NCI-H146 (cell line): ENCODE measurements around the gene EIF2AK3.
A peak's percentile ranks its signal among the peaks of the same experiment; 100 is the strongest.
"Not testable (repeated sequence)": the region's sequence is repeated elsewhere in the genome, so short reads cannot be mapped to it uniquely, and the experiment has no call there.

Experiments used
- DNase-seq: peaks from one replicate; lab custom pipeline; 2025; lab: John Stamatoyannopoulos, UW

EIF2AK3 gene

GRCh38 chr2:88636026-88636425 is 8.8 kb upstream of the EIF2AK3 start:
- no peak for DNase-seq

- DNase-seq: no peak
Observed at GRCh38 chr2:88632569-88632968, 5.3 kb upstream of the EIF2AK3 start.

- DNase-seq: no peak
Observed at GRCh38 chr2:88628571-88628939, 1.3 kb upstream of the EIF2AK3 start.

- DNase-seq: peak; percentile 87
Observed at GRCh38 chr2:88627856-88628570, 749 bp upstream of the EIF2AK3 start.

GRCh38 chr2:88626171-88627054 is 851 bp downstream of the EIF2AK3 start:
- DNase-seq: peak; percentile 66

GRCh38 chr2:88624477-88624876 is 2.8 kb downstream of the EIF2AK3 start:
- DNase-seq: no peak

- DNase-seq: not testable (repeated sequence)
Observed at GRCh38 chr2:88623831-88624465, 3.3 kb downstream of the EIF2AK3 start.

GRCh38 chr2:88622307-88622706 is 5.0 kb downstream of the EIF2AK3 start:
- no peak for DNase-seq

GRCh38 chr2:88621432-88621831 is 5.8 kb downstream of the EIF2AK3 start:
- no peak for DNase-seq

- no peak for DNase-seq
Observed at GRCh38 chr2:88620015-88620414, 7.2 kb downstream of the EIF2AK3 start.

GRCh38 chr2:88615822-88616221 is 11.4 kb downstream of the EIF2AK3 start:
- no peak for DNase-seq

GRCh38 chr2:88614497-88615157 is 12.6 kb downstream of the EIF2AK3 start:
- no peak for DNase-seq

- no peak for DNase-seq
Observed at GRCh38 chr2:88613921-88614320, 13.3 kb downstream of the EIF2AK3 start.

- DNase-seq: no peak
Observed at GRCh38 chr2:88608184-88608583, 19.1 kb downstream of the EIF2AK3 start.

- DNase-seq: no peak
Observed at GRCh38 chr2:88607416-88607815, 19.8 kb downstream of the EIF2AK3 start.

- DNase-seq: no peak
Observed at GRCh38 chr2:88606371-88607030, 20.8 kb downstream of the EIF2AK3 start.

- DNase-seq: no peak
Observed at GRCh38 chr2:88603146-88603545, 24.1 kb downstream of the EIF2AK3 start.

GRCh38 chr2:88602022-88602421 is 25.2 kb downstream of the EIF2AK3 start:
- no peak for DNase-seq

GRCh38 chr2:88601286-88601685 is 26.0 kb downstream of the EIF2AK3 start:
- DNase-seq: no peak

GRCh38 chr2:88600038-88600465 is 27.2 kb downstream of the EIF2AK3 start:
- peak; percentile 77 for DNase-seq

- no peak for DNase-seq
Observed at GRCh38 chr2:88599527-88599926, 27.7 kb downstream of the EIF2AK3 start.

- no peak for DNase-seq
Observed at GRCh38 chr2:88597168-88597567, 30.1 kb downstream of the EIF2AK3 start.
